Activated CD8-positive, alpha-beta memory T cell treated with anti-CD3 and anti-CD28 coated beads, Interleukin-2, amount 50 U/mL, for 1 hour (primary cell): ENCODE data around the gene GABBR2.

Experiments
- DNase-seq: peaks from one replicate; pipeline ENCODE4 v3.0.0-alpha.2; 2020; ENCODE audit errors: extremely low read depth

The GABBR2 gene

DNA sequence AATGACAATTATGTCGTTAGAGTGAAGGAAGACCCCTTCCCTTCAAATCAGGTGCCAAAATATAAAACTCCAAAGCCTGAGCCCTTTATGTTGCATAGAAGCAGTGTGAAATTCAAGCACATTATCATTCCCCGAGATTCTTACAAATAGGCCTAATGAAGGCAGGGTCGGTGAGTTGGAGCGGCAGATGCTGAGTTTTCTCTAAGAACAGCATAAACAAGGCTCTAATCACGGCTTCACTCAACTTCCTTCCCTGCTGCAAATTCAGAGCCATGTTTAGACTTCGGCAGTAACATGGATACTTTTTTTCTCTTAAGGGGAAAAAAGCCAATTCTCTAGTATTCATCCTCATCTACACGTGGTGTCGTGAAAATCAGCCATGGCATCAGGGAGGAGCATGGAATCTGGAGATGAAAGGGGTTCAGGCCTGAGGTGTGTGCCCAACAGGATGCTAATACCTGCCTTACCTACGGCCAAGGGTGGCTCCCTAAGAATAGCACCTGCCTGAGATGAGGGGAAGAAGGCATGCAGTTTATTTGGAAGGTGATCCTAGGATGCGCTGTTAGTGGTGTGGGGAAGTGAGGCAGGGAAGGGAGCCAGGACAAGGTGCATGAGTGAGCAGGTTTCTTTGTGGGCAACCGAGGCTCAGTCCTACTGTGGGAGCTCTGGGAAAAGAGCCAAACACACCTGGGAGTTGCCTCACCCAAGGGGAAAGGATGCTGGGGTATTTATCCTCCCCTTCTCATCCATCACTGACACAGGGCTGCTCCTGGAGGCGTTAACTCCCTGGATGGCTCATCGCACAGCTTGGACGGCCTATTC is 306.5 kb downstream of the GABBR2 start:
- DNase-seq: no peak

DNA sequence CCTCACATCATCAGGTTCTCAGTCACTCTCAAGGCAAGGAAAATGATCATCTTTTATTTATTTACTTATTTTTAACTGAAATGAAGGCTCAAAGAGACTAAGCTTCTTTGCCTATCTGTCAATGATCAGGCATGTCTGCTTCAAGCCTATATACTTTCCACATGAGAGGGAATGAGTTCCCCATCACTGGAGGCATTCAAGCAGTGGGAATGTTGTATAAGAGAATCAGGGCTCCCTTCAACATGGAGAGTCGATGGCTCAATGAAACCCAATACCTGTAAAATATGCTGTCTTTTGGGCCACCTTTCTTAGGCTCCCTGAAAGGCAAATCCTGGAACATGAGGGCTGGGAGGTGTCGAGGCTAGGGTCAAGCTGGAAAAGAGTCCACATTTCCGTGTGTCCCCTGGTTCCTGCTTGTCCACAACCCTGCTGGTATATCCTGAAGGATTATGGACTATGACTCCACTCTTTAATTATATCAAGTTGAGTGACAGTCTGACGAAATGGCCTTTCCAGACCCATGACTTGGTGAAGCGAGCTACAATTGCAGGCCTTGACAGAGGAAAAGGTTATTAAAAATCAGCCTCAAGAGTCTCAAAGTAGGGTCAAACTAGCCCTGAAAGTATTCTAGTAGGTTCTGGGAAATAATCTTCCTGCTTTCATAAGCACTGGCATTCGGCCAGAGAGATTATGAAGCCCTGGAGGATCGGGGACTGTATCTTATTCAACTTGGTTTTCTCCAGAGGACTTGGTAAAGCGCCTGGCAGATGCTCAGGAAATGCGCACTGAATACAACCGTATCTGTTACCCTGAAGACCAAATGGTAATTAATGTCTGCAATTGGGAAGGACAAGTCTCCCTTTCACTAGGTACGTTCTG is 307.4 kb downstream of the GABBR2 start:
- DNase-seq: no peak

DNA sequence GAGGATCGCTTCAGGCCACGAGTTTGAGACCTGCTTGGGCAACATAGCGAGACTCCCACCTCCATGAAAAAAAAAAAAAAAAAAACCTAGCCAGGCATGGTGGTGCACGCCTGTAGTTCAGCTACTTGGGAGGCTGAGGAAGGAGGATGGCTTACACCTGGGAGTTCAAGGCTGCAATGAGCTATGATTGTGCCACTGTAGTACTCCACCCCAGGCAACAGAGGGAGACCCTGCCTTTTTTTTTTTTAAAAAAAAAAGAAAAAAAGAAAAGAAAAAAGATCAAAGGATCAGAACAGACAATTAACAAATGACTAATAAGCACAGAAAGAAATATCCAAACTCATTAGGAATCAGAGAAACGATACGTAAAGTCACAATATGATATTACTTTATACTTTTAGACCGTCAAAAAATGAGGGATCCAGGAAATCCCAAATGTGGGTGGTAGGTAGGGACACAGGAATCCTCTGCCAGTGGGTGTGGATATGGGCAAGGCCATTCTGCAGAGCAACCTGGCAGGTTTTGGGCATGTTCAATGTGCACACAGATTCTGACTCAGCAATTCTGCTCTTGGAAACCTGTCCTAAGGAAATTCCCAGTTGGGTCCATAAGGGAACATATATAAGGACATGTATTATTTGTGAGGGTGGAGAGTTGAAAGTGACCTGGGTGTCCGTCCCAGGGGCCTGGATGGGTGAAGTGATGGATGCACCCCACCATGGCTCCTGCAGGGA is 308.6 kb downstream of the GABBR2 start:
- no peak for DNase-seq

- DNase-seq: no peak
Observed at GRCh38 chr9:98396656-98397055, 312.1 kb downstream of the GABBR2 start.

DNA sequence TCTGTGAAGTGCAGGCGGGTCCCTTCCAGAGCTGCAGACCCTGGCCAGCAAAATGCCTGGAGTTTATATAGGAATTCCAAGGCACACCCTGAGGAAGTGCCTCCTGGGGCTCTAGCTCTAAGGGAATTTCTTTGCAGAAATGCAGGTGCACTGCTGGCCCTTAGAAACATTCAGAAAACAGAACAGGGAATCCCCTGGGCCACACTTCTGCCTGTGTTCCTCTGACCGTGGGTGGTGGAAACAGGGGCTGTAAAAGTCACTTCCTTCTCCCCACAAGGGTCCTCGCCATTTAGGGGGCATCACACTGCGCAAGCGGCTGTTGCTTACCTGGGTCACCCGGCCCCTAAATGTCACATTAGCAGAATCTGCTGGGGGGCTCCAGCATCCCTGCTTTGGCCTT is 312.5 kb downstream of the GABBR2 start:
- DNase-seq: no peak

- DNase-seq: no peak
Observed at GRCh38 chr9:98391867-98392266, 316.9 kb downstream of the GABBR2 start.

DNA sequence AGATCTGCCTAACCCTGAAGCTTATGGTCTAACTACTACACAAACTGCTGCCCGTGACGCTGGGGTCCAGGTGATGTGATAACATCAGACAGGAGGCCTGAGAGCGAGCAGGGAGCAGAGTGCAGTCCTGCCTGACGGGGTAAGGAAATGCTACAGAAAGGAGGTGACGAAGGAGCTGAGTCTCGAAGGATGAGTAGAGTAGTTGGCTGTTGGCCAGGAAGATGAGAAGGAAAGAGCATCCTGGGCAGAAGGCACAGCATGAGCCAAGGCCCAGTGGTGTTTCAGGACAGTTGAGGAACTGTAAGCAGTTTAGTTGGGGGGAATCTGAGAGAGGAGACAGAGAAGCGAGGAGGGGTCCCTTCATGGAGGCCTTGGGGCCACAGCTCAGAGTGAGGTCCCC is 317.3 kb downstream of the GABBR2 start:
- DNase-seq: no peak

DNA sequence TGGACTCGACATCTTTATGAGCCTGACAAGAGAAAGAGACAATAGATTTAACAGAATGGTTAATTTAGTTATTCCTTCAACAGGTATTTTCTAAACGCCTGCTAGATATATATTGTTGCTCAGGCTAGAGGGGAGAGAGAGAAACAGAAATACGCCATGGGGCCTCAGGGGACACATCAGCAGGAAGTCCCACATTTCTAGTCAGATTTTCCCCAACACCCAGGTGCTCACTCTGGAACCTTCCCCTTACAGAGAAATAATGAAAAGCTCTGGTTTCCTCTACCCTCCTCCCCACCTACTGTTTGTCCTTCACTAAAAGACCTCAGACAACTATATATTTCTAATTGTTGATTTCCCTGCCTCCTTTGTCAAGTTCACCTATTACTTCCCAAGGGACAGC is 323.0 kb downstream of the GABBR2 start:
- DNase-seq: no peak

DNA sequence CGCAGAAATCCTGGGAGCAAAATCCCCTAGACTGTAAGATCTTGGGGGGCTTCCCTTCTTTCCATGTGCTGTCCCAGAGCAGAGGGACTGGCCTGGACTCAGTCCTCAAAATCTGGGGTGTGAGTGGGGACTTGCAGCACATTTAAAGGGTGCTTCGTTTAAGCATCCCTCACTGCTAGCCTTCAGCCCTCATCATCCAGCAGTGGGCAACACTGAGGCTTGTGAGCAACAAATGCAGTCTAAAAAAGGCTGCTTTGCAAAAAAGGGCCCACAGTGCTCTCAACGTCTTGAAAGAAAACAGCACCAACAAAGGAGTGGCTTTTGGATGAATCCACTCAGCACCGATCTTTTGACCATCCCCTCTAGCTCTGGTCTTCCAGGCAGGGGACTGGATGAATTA is 325.0 kb downstream of the GABBR2 start:
- DNase-seq: no peak

GRCh38 chr9:98381311-98382103 is 327.2 kb downstream of the GABBR2 start:
- DNase-seq: no peak

GRCh38 chr9:98380065-98380681 is 328.6 kb downstream of the GABBR2 start:
- no peak for DNase-seq

DNA sequence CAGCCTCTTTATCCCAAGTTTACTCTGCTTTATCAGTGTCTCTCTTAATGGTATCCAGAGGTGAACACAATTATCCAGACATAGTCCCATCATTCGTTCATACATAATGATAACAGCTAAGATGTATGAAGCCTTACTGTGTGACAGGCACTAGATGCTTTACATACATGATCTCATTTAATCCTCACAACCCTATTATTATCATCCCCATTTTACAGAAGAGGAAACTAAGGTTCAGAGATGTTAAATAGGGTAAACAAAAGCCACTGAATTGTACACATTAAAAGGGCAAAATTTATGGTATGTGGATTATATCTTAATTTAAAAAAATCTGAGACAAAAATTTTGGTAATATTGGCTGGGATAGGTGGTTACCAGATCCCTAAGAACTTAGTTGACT is 329.2 kb downstream of the GABBR2 start:
- no peak for DNase-seq

DNA sequence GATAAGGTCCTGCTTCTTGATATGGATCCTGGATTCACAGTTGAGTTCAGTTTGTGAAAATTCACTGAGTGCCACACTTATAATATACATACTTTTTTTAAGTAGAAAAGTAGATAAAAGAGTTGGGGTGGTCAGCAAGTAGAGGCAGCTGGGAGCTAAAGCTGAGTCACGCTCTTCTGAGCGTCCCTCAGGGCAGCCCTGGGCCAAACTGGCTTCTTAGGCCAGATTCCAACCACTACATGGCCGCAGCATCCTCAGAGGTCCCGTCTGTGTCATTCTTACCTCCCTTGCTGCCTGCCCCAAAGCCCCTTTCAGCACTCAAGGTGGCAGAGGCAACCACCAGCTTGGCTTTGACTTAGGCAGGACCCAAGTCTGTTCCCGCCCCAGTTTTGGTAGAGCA is 329.9 kb downstream of the GABBR2 start:
- no peak for DNase-seq

- DNase-seq: no peak
Observed at GRCh38 chr9:98378206-98378780, 330.4 kb downstream of the GABBR2 start.

- no peak for DNase-seq
Observed at GRCh38 chr9:98375138-98375726, 333.5 kb downstream of the GABBR2 start.

GRCh38 chr9:98374385-98375051 is 334.2 kb downstream of the GABBR2 start:
- no peak for DNase-seq

DNA sequence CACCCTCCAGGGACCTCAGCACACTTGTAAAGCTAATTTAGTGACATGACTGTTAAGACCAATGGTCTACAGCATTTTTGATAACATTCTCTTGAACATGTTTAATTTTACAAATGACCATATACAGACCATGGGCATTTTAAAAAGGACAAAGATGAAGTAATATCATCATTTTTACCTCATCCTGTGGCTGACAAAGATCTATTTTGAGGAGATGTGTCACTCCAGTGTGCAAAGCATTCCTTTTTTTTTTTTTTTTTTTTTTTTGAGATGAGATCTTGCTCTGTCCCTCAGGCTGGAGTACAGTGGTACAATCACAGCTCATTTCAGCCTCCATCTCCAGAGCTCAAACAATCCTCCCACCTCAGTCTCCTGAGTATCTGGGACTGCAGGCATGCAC is 335.1 kb downstream of the GABBR2 start:
- DNase-seq: no peak

- DNase-seq: no peak
Observed at GRCh38 chr9:98372077-98372836, 336.5 kb downstream of the GABBR2 start.

DNA sequence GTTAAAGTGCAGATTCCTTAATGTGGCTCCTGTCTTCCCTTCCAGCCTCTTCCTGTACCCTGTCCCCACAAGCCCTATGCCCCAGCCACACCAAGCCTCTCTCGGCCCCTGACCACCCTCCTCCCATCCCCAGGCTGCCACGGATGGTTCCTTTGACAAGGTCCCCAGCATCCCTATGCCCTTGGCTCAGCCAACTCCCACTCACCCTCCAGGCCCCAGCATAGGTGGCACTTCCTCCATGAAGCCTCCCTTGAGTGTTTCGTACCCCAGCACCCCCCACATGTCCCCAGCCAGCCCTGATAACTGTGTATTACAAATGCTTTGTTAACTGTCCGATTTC is 337.8 kb downstream of the GABBR2 start:
- no peak for DNase-seq
